D341Med (cell line): Measurements from ENCODE around the gene RAI14.

Experiments
- DNase-seq: peaks from one replicate; pipeline ENCODE4 v3.0.0; 2012; ENCODE audit warnings: low spot score

Gene RAI14

GRCh38 chr5:34656001-34656699 lies at the start of gene RAI14:
TSS of gene RAI14 (plus strand) at chr5:34656328. CDS start at chr5:34686920, 30,592 bp downstream.
- DNase-seq = peak; percentile 74

GRCh38 chr5:34608368-34608767 lies 47.8 kb upstream of the RAI14 start:
- no peak for DNase-seq

- DNase-seq = no peak
Measured at GRCh38 chr5:34608859-34609648, 47.1 kb upstream of the RAI14 start.

GRCh38 chr5:34609951-34610441 lies 46.1 kb upstream of the RAI14 start:
- no peak for DNase-seq

GRCh38 chr5:34610546-34610945 lies 45.6 kb upstream of the RAI14 start:
- no peak for DNase-seq

- DNase-seq = no peak
Measured at GRCh38 chr5:34611464-34612415, 44.4 kb upstream of the RAI14 start.

GRCh38 chr5:34616651-34617050 lies 39.5 kb upstream of the RAI14 start:
- no peak for DNase-seq

- DNase-seq = no peak
Measured at GRCh38 chr5:34618371-34619065, 37.6 kb upstream of the RAI14 start.

- no peak for DNase-seq
Measured at GRCh38 chr5:34620185-34620584, 35.9 kb upstream of the RAI14 start.

- no peak for DNase-seq
Measured at GRCh38 chr5:34621277-34622097, 34.6 kb upstream of the RAI14 start.

- no peak for DNase-seq
Measured at GRCh38 chr5:34622098-34622400, 34.1 kb upstream of the RAI14 start.

- no peak for DNase-seq
Measured at GRCh38 chr5:34624691-34625090, 31.4 kb upstream of the RAI14 start.

GRCh38 chr5:34625246-34625645 lies 30.9 kb upstream of the RAI14 start:
- no peak for DNase-seq

GRCh38 chr5:34626036-34626435 lies 30.1 kb upstream of the RAI14 start:
- no peak for DNase-seq

- DNase-seq = no peak
Measured at GRCh38 chr5:34626751-34627150, 29.4 kb upstream of the RAI14 start.

GRCh38 chr5:34627794-34628193 lies 28.3 kb upstream of the RAI14 start:
- DNase-seq = no peak

GRCh38 chr5:34628373-34628772 lies 27.8 kb upstream of the RAI14 start:
- DNase-seq = no peak

- DNase-seq = no peak
Measured at GRCh38 chr5:34630596-34630995, 25.5 kb upstream of the RAI14 start.

GRCh38 chr5:34632807-34633422 lies 23.2 kb upstream of the RAI14 start:
- no peak for DNase-seq

- DNase-seq = no peak
Measured at GRCh38 chr5:34639852-34640626, 16.1 kb upstream of the RAI14 start.
